HG03135 (cell line): ENCODE results near the gene COX7A2.

Source experiments
- ATAC-seq: cut with Tn5 transposase; IDR thresholded peaks from one replicate; pipeline ENCODE4 v1.9.1; 2021; ENCODE audit warnings: mild to moderate bottlenecking, moderate library complexity; ENCODE audit not compliant: unreplicated experiment

Gene COX7A2

GRCh38 chr6:75243333-75244062, at the start of gene COX7A2:
TSS of gene COX7A2 (minus strand) at chr6:75243801. CDS start at chr6:75243734, 67 bp downstream.
- ATAC-seq = peak; percentile 95

GRCh38 chr6:75292555-75292954, 49.0 kb upstream of the COX7A2 start:
- no peak for ATAC-seq

GRCh38 chr6:75291744-75292143, 48.1 kb upstream of the COX7A2 start:
- ATAC-seq = no peak

GRCh38 chr6:75291331-75291730, 47.7 kb upstream of the COX7A2 start:
- ATAC-seq = no peak

- ATAC-seq = no peak
These were observed 46.7 kb upstream of the COX7A2 start for GRCh38 chr6:75290136-75290945.

- no peak for ATAC-seq
These were observed 44.4 kb upstream of the COX7A2 start for GRCh38 chr6:75288023-75288422.

GRCh38 chr6:75287424-75287823, 43.8 kb upstream of the COX7A2 start:
- no peak for ATAC-seq

- ATAC-seq = no peak
These were observed 43.4 kb upstream of the COX7A2 start for GRCh38 chr6:75286955-75287354.

GRCh38 chr6:75285283-75285639, 41.7 kb upstream of the COX7A2 start:
- ATAC-seq = peak; percentile 6

GRCh38 chr6:75284632-75285282, 41.2 kb upstream of the COX7A2 start, which contains the start of gene TMEM30A:
TSS of gene TMEM30A (minus strand) at chr6:75284792. CDS start at chr6:75284638, 154 bp downstream.
- ATAC-seq = peak; percentile 93

- ATAC-seq = peak; percentile 27
These were observed 40.5 kb upstream of the COX7A2 start for GRCh38 chr6:75283907-75284631.

GRCh38 chr6:75282706-75283105, 39.1 kb upstream of the COX7A2 start:
- no peak for ATAC-seq

GRCh38 chr6:75281653-75282052, 38.1 kb upstream of the COX7A2 start:
- no peak for ATAC-seq

GRCh38 chr6:75280131-75280855, 36.7 kb upstream of the COX7A2 start:
- ATAC-seq = no peak

GRCh38 chr6:75279418-75279817, 35.8 kb upstream of the COX7A2 start:
- ATAC-seq = no peak

- no peak for ATAC-seq
These were observed 35.0 kb upstream of the COX7A2 start for GRCh38 chr6:75278474-75279077.

GRCh38 chr6:75275067-75275466, 31.5 kb upstream of the COX7A2 start:
- ATAC-seq = no peak

- no peak for ATAC-seq
These were observed 29.4 kb upstream of the COX7A2 start for GRCh38 chr6:75273009-75273408.

GRCh38 chr6:75272145-75272840, 28.7 kb upstream of the COX7A2 start:
- ATAC-seq = no peak
